Neural progenitor cell (in vitro differentiated cells): Measurements from ENCODE around the gene PTPRN2. TPM values are rescaled to one million over a fixed set of nuclear protein-coding genes. Genes with fewer than 3 reads are reported as not detected.

Experiments
- DNase-seq: peaks from one replicate; pipeline ENCODE4 v3.0.0-alpha.2; 2016; ENCODE audit warnings: low spot score
- H2AFZ ChIP-seq: fragments of 200-600 bp; sonication (generic); replicated peaks from 2 replicates; pipeline ENCODE4 v1.6.1; 2016; ENCODE audit warnings: antibody characterized with exemption
- H3F3A ChIP-seq: fragments of 200-600 bp; sonication (generic); 2 replicates; pipeline ENCODE4 v1.6.1; 2016; ENCODE audit warnings: antibody characterized with exemption, low read depth
- H3K27ac ChIP-seq: fragments of 200-600 bp; sonication (generic); 2 replicates; pipeline ENCODE4 v1.5.1; 2016; ENCODE audit warnings: mild to moderate bottlenecking
- H3K27me3 ChIP-seq: fragments of 200-600 bp; sonication (generic); 2 replicates; pipeline ENCODE4 v1.6.1; 2016; ENCODE audit warnings: mild to moderate bottlenecking, moderate library complexity
- H3K36me3 ChIP-seq: fragments of 200-600 bp; sonication (generic); 2 replicates; pipeline ENCODE4 v1.5.1; 2016
- H3K4me1 ChIP-seq: fragments of 200-600 bp; sonication (generic); 2 replicates; pipeline ENCODE4 v1.6.1; 2016; ENCODE audit warnings: mixed run types
- H3K4me2 ChIP-seq: fragments of 200-600 bp; sonication (generic); 2 replicates; pipeline ENCODE4 v1.6.1; 2016
- H3K4me3 ChIP-seq: fragments of 200-600 bp; sonication (generic); 2 replicates; pipeline ENCODE4 v1.5.1; 2016
- H3K79me2 ChIP-seq: fragments of 200-600 bp; sonication (generic); 2 replicates; pipeline ENCODE4 v1.6.1; 2016; ENCODE audit warnings: low read depth
- H3K9ac ChIP-seq: fragments of 200-600 bp; sonication (generic); 2 replicates; pipeline ENCODE4 v1.6.1; 2016
- H3K9me3 ChIP-seq: fragments of 200-600 bp; sonication (generic); 2 replicates; pipeline ENCODE4 v1.5.1; 2016; ENCODE audit warnings: low read depth
- H4K20me1 ChIP-seq: fragments of 200-600 bp; sonication (generic); 2 replicates; pipeline ENCODE4 v1.6.1; 2016; ENCODE audit warnings: low read depth
- H3K27ac Mint-ChIP-seq: 3 replicates; pipeline ENCODE4 v1.8.0; 2021; ENCODE audit warnings: mixed read lengths
- H3K27me3 Mint-ChIP-seq: 2 replicates; pipeline ENCODE4 v1.8.0; 2022; ENCODE audit warnings: low read depth, mild to moderate bottlenecking, inconsistent platforms, moderate library complexity, mixed read lengths; ENCODE audit not compliant: insufficient read depth
- H3K36me3 Mint-ChIP-seq: 3 replicates; pipeline ENCODE4 v1.8.0; 2021; ENCODE audit warnings: mixed read lengths
- H3K4me1 Mint-ChIP-seq: 3 replicates; pipeline ENCODE4 v1.8.0; 2021; ENCODE audit warnings: mixed read lengths
- H3K4me3 Mint-ChIP-seq: 3 replicates; pipeline ENCODE4 v1.8.0; 2021; ENCODE audit warnings: mild to moderate bottlenecking, moderate library complexity, mixed read lengths
- H3K9me3 Mint-ChIP-seq: 3 replicates; pipeline ENCODE4 v1.8.0; 2020; ENCODE audit warnings: mixed read lengths
- CTCF ChIP-seq: fragments of 200-600 bp; sonication (generic); IDR thresholded peaks from 2 replicates; pipeline ENCODE4 v1.5.1; 2017; ENCODE audit warnings: antibody characterized with exemption, mild to moderate bottlenecking
- EZH2 ChIP-seq: fragments of 200-600 bp; sonication (generic); IDR thresholded peaks from 2 replicates; pipeline ENCODE4 v1.6.1; 2017; ENCODE audit warnings: antibody characterized with exemption, mild to moderate bottlenecking, moderate library complexity
- EZH2phosphoT487 ChIP-seq: fragments of 200-600 bp; sonication (generic); IDR thresholded peaks from 2 replicates; pipeline ENCODE4 v1.6.1; 2017; ENCODE audit warnings: antibody characterized with exemption
- total RNA-seq: library from RNA; depleted of rRNA; stranded (reverse); fragments of >200 nt; gene quantifications from 2 replicates; pipeline ENCODE4 v1.2.3, GENCODE V29; 2015; ENCODE audit warnings: low replicate concordance

PTPRN2 gene
- total RNA-seq, 1 donor from 2014 or later, result 3.0 TPM

GRCh38 chr7:157961731-157962457 lies 625.7 kb downstream of the PTPRN2 start:
- no peak for TF ChIP-seq EZH2
- no peak for TF ChIP-seq CTCF
- no peak for TF ChIP-seq EZH2phosphoT487
- H3K9ac ChIP-seq, result no peak overlapping the region
- no peak overlapping the region for H3K27ac Mint-ChIP-seq
- H3K9me3 Mint-ChIP-seq, result peaks cover 6% of the 10 kb centered on the region
- no peak overlapping the region for H3K4me2 ChIP-seq
- no peak overlapping the region for H3K27ac ChIP-seq
- no peak for DNase-seq
- no peaks in the 10 kb centered on the region for H3K79me2 ChIP-seq
- H3K27me3 Mint-ChIP-seq, result no peaks in the 10 kb centered on the region
- H3K4me1 ChIP-seq, result peaks cover 4% of the 10 kb centered on the region
- H3K4me3 Mint-ChIP-seq, result no peak overlapping the region
- H4K20me1 ChIP-seq, result no peaks in the 10 kb centered on the region
- peak overlapping the region; percentile 88 for H2AFZ ChIP-seq
- no peak overlapping the region for H3K4me3 ChIP-seq
- H3F3A ChIP-seq, result peaks cover 5% of the 10 kb centered on the region
- H3K27me3 ChIP-seq, result peaks cover 22% of the 10 kb centered on the region
- no peaks in the 10 kb centered on the region for H3K4me1 Mint-ChIP-seq
- H3K9me3 ChIP-seq, result peaks cover 12% of the 10 kb centered on the region
- H3K36me3 ChIP-seq, result no peaks in the 10 kb centered on the region
- H3K36me3 Mint-ChIP-seq, result no peaks in the 10 kb centered on the region

DNA sequence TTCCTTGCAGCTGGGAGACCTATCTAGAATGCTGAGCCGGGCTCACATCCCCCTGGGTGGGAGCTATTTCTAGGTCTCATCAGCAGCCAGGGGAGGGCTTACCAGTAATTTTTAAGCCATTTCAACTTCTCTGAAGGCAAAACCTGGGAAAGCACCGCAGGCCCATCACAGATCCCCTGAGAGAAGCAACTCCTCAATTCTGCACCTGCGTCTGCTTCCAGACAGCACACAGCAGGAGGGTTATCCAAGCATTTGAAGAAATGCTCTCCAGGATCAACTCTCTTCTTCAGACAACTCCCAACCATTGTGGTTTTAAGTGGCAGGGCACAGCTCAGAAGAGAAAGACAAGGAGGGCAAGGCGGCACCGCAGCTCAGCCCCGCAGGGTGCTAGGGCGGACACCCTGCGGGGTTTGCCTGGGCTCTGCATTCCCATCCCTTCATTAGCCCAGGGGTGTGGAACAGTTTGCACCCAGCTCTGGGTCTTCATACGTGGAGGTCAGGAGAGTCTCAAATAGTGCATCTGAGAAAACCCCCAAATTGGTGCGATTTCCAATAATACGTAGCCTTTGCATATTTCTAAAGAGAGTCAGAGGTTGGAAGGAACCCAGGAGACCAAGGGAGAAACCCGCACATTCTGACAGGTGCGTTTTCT lies 632.1 kb downstream of the PTPRN2 start:
- Mint-ChIP-seq H3K27me3 (peaks cover 2% of the 10 kb centered on the region), H3K27ac (no peak overlapping the region), H3K9me3 (peaks cover 4% of the 10 kb centered on the region), H3K4me1 (no peaks in the 10 kb centered on the region), H3K4me3 (no peak overlapping the region), H3K36me3 (no peaks in the 10 kb centered on the region)
- Histone ChIP-seq H3K9me3 (peaks cover 12% of the 10 kb centered on the region), H3K36me3 (no peaks in the 10 kb centered on the region), H3K27me3 (no peaks in the 10 kb centered on the region), H3K4me3 (no peak overlapping the region), H2AFZ (no peak overlapping the region), H4K20me1 (no peaks in the 10 kb centered on the region), H3F3A (peaks cover 21% of the 10 kb centered on the region), H3K79me2 (no peaks in the 10 kb centered on the region), H3K4me1 (peaks cover 21% of the 10 kb centered on the region), H3K27ac (no peak overlapping the region), H3K9ac (no peak overlapping the region), H3K4me2 (peak overlapping the region; percentile 59)
- TF ChIP-seq EZH2 (no peak), EZH2phosphoT487 (no peak), CTCF (no peak)
- peak; percentile 67 for DNase-seq

GRCh38 chr7:157954901-157955300 lies 632.7 kb downstream of the PTPRN2 start:
- H3K9me3 Mint-ChIP-seq, result peaks cover 4% of the 10 kb centered on the region
- H2AFZ ChIP-seq, result no peak overlapping the region
- H3K4me1 ChIP-seq, result peaks cover 21% of the 10 kb centered on the region
- peaks cover 21% of the 10 kb centered on the region for H3F3A ChIP-seq
- no peaks in the 10 kb centered on the region for H3K4me1 Mint-ChIP-seq
- H3K79me2 ChIP-seq, result no peaks in the 10 kb centered on the region
- no peaks in the 10 kb centered on the region for H3K27me3 ChIP-seq
- peaks cover 12% of the 10 kb centered on the region for H3K9me3 ChIP-seq
- DNase-seq, result no peak
- H3K27ac Mint-ChIP-seq, result no peak overlapping the region
- no peak overlapping the region for H3K4me3 Mint-ChIP-seq
- H3K27me3 Mint-ChIP-seq, result peaks cover 4% of the 10 kb centered on the region
- H4K20me1 ChIP-seq, result no peaks in the 10 kb centered on the region
- H3K9ac ChIP-seq, result no peak overlapping the region
- no peak overlapping the region for H3K4me3 ChIP-seq
- TF ChIP-seq EZH2phosphoT487 (no peak), CTCF (no peak)
- no peaks in the 10 kb centered on the region for H3K36me3 ChIP-seq
- H3K4me2 ChIP-seq, result peak overlapping the region; percentile 59
- no peaks in the 10 kb centered on the region for H3K36me3 Mint-ChIP-seq
- no peak overlapping the region for H3K27ac ChIP-seq
